GM12873 (cell line): ENCODE results near the gene PPID.

Experiments used
- TF ChIP-seq, protein P1 (sequence below): IDR thresholded peaks from 2 replicates; pipeline ENCODE4 v1.5.1; 2012; ENCODE audit warnings: low read depth, mild to moderate bottlenecking, moderate library complexity, low read length, control low read depth; ENCODE audit not compliant: insufficient read depth; ENCODE audit errors: missing control alignments

Gene PPID

DNA sequence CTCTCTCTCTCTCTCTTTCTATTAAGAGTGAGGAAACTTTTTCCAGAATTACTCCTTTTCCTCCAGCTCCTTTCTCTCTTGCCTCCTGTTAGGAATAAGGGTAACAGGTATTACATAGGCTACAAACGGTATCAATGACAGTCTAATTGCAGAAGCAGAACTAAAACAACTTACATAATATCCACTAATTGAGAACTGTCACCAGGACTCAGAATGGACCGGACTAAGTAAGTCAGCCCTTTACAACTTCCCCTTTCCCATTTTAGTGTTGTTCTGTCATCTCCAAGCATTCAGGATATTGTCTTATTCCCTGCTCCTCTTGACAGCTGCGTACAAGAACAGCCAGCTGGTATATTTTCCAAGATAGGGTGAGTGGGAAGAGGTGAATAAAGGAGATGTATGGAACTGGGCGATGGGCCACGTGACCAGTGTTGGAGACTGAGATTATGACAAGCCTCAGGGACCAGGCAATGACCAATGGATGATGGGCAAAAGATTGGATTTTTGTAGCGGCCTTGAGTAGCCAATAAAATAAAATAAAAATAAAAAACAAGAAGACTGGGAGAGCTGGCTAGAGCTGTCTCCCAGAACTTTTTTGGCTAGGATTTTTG, 43.3 kb upstream of the PPID start:
- TF ChIP-seq, protein P1, sequence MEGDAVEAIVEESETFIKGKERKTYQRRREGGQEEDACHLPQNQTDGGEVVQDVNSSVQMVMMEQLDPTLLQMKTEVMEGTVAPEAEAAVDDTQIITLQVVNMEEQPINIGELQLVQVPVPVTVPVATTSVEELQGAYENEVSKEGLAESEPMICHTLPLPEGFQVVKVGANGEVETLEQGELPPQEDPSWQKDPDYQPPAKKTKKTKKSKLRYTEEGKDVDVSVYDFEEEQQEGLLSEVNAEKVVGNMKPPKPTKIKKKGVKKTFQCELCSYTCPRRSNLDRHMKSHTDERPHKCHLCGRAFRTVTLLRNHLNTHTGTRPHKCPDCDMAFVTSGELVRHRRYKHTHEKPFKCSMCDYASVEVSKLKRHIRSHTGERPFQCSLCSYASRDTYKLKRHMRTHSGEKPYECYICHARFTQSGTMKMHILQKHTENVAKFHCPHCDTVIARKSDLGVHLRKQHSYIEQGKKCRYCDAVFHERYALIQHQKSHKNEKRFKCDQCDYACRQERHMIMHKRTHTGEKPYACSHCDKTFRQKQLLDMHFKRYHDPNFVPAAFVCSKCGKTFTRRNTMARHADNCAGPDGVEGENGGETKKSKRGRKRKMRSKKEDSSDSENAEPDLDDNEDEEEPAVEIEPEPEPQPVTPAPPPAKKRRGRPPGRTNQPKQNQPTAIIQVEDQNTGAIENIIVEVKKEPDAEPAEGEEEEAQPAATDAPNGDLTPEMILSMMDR: no peak

DNA sequence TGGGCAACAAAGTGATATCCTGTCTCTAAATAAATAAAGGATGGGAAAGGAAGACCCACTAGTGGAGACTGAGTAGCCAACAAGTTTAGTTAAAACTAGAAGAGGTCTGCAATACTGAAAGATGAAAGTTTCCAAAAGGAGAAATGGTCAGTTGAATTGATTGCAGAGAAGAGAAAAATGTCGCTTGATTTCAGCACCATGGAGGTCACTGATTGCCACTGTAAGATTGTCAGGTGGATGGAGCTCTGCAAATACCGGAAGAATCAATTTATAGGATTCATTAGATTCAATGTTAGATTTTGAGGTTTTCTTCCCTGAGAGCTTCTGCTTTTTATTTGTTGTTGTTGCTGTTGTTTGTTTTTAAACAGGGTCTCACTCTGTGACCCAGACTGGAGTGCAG, 40.3 kb upstream of the PPID start:
- TF ChIP-seq, protein P1: no peak

DNA sequence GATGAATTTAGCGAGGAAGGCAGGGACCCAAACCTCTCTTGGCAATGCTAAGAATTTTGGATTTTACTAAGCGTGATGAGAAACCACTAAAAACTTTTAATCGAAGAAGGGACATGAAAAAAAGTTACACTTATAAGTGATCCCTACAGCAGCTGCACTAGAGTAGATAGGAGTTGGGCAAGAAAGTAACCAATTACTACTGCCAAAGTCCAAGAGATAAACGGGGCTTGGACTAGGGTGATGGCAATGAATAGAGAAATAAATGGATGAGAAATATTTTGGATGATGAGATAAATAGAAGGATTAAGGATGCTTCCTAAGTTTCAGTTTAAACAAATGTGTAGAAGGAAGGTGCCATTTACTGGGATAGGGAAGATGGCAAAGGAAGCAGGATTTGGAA, 39.4 kb upstream of the PPID start:
- TF ChIP-seq, protein P1: no peak

DNA sequence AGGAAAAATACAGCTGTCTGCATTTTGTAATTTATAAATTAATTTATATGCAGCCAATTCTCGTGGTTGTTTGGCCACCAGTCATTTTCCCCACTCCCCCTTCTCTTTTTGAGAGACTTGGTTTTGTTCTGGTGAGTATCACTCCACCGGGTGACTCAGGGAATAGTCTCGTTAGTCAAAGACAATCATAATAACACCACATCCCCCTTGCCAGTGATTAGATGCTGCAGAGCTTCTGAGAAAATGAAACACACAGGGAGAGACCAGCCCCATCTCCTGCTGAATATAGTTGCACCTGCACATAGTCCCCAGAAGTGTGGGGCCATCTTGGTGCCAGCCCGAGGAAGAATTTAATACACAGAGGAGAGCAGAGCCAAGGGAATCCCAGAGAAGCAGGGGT, 37.7 kb upstream of the PPID start:
- TF ChIP-seq, protein P1: no peak

GRCh38 chr4:158758703-158759102, 35.5 kb upstream of the PPID start:
- TF ChIP-seq, protein P1: no peak

- TF ChIP-seq, protein P1: no peak
These were observed 34.9 kb upstream of the PPID start for GRCh38 chr4:158758142-158758541.

GRCh38 chr4:158756588-158756987, 33.4 kb upstream of the PPID start:
- TF ChIP-seq, protein P1: no peak
